CD14-positive monocyte (primary cell): ENCODE results near the gene SPRED3. TPM values are rescaled to one million over a fixed set of nuclear protein-coding genes. Genes with fewer than 3 reads are reported as not detected.
"Not testable (repeated sequence)": the region's sequence is repeated elsewhere in the genome, so short reads cannot be mapped to it uniquely, and the experiment has no call there.

ENCODE experiments used
- DNase-seq, 3 donors: peaks; one replicate each; pipeline ENCODE4 v3.0.0-alpha.2; 2011 to 2022
- H2AFZ ChIP-seq: 2 replicates; pipeline ENCODE4 v1.6.0; 2012; ENCODE audit warnings: mild to moderate bottlenecking, low read depth, low read length, inconsistent platforms; ENCODE audit not compliant: insufficient read depth, poor library complexity, severe bottlenecking
- H3K27ac ChIP-seq, 2 donors: 1 replicate in 1 of 2; 2 replicates in 1 of 2; pipeline ENCODE4 v1.5.1; 2012 to 2013; ENCODE audit warnings: low read length in 2 of 2, control low read depth in 1 of 2, inconsistent platforms in 1 of 2, low read depth in 1 of 2, mild to moderate bottlenecking in 1 of 2
- H3K27me3 ChIP-seq, 2 donors: one replicate each; pipeline versions ENCODE4 v1.6.0 to v1.6.1; 2011 to 2013; ENCODE audit warnings: low read length in 2 of 2; ENCODE audit not compliant: control insufficient read depth in 2 of 2, insufficient read depth in 2 of 2
- H3K36me3 ChIP-seq, 2 donors: replicated peaks in 1 of 2; 1 replicate in 1 of 2; 2 replicates in 1 of 2; pipeline versions ENCODE4 v1.5.1 to v1.6.1; 2012 to 2013; ENCODE audit warnings: low read length in 2 of 2, control low read depth in 1 of 2, inconsistent platforms in 1 of 2, mild to moderate bottlenecking in 1 of 2; ENCODE audit not compliant: insufficient read depth in 2 of 2, control insufficient read depth in 1 of 2
- H3K4me1 ChIP-seq, 2 donors: 1 replicate in 1 of 2; 2 replicates in 1 of 2; pipeline versions ENCODE4 v1.5.1 to v1.6.1; 2012 to 2013; ENCODE audit warnings: low read length in 2 of 2, control low read depth in 1 of 2, inconsistent platforms in 1 of 2, mild to moderate bottlenecking in 1 of 2, moderate library complexity in 1 of 2; ENCODE audit not compliant: insufficient read depth in 2 of 2, control insufficient read depth in 1 of 2
- H3K4me2 ChIP-seq: replicated peaks from 2 replicates; pipeline ENCODE3; 2012; ENCODE audit warnings: low read length, moderate library complexity, mild to moderate bottlenecking; ENCODE audit not compliant: poor library complexity, severe bottlenecking; ENCODE audit errors: extremely low read depth
- H3K4me3 ChIP-seq, 3 experiments: fragments of 200-600 bp in 1 of 3; sonication (generic) in 1 of 3; replicated peaks in 1 of 3; 1 replicate in 2 of 3; 2 replicates in 1 of 3; pipeline ENCODE4 v1.5.1; 2011 to 2013; ENCODE audit warnings: low read length in 3 of 3, mild to moderate bottlenecking in 3 of 3, control low read depth in 2 of 3, low read depth in 2 of 3, inconsistent platforms in 1 of 3, moderate library complexity in 1 of 3
- H3K79me2 ChIP-seq: 2 replicates; pipeline ENCODE4 v1.6.0; 2012; ENCODE audit warnings: mild to moderate bottlenecking, control low read depth, inconsistent platforms, low read length, moderate library complexity; ENCODE audit not compliant: insufficient read depth
- H3K9ac ChIP-seq: 2 replicates; pipeline ENCODE4 v1.6.0; 2017; ENCODE audit warnings: low read length, mild to moderate bottlenecking; ENCODE audit not compliant: insufficient read depth, poor library complexity, severe bottlenecking
- H3K9me3 ChIP-seq, 2 donors: replicated peaks in 1 of 2; 1 replicate in 1 of 2; 2 replicates in 1 of 2; pipeline versions ENCODE4 v1.5.1 to v1.6.1; 2012 to 2013; ENCODE audit warnings: low read length in 2 of 2, control low read depth in 1 of 2; ENCODE audit not compliant: control insufficient read depth in 1 of 2, insufficient read depth in 1 of 2
- H4K20me1 ChIP-seq: 2 replicates; pipeline ENCODE4 v1.6.0; 2012; ENCODE audit warnings: mild to moderate bottlenecking, low read length, control low read depth, moderate library complexity; ENCODE audit not compliant: insufficient read depth
- H3K27ac Mint-ChIP-seq, 7 donors: one replicate each; pipeline ENCODE4 v1.8.0; 2020; ENCODE audit warnings: mild to moderate bottlenecking in 7 of 7, mixed read lengths in 7 of 7, moderate library complexity in 6 of 7, inconsistent platforms in 2 of 7
- H3K27me3 Mint-ChIP-seq, 3 donors: one replicate each; pipeline ENCODE4 v1.8.0; 2021 to 2022; ENCODE audit warnings: low read depth in 3 of 3, mild to moderate bottlenecking in 3 of 3, mixed read lengths in 3 of 3, moderate library complexity in 3 of 3, inconsistent platforms in 1 of 3
- H3K36me3 Mint-ChIP-seq, 2 donors: one replicate each; pipeline ENCODE4 v1.8.0; 2020; ENCODE audit warnings: mixed read lengths in 2 of 2, inconsistent platforms in 1 of 2, mild to moderate bottlenecking in 1 of 2
- H3K4me1 Mint-ChIP-seq: one replicate; pipeline ENCODE4 v1.8.0; 2020; ENCODE audit warnings: mild to moderate bottlenecking, mixed read lengths
- H3K4me3 Mint-ChIP-seq, 2 donors: one replicate each; pipeline ENCODE4 v1.8.0; 2020; ENCODE audit warnings: mild to moderate bottlenecking in 2 of 2, mixed read lengths in 2 of 2, moderate library complexity in 1 of 2
- H3K9me3 Mint-ChIP-seq, 7 donors: one replicate each; pipeline ENCODE4 v1.8.0; 2020 to 2022; ENCODE audit warnings: mixed read lengths in 7 of 7, mild to moderate bottlenecking in 6 of 7, moderate library complexity in 6 of 7, inconsistent platforms in 2 of 7
- WGBS: methylation state at CpG from one replicate; pipeline ENCODE4 v1.1.5; 2013; ENCODE audit warnings: missing lambda C conversion rate; ENCODE audit not compliant: insufficient coverage; 5-methylcytosine and 5-hydroxymethylcytosine counted together
- intact Hi-C, 2 donors: fragments of 100-400 bp; cut with micrococcal nuclease; formaldehyde crosslinking; loops; one replicate each; pipeline versions ENCODE4 v1.15.0 to v1.15.1; 2023
- polyA plus RNA-seq, 3 donors: library from polyadenylated mRNA; depleted of rRNA in 1 of 3; unstranded in 2 of 3; stranded (reverse) in 1 of 3; fragments of 300-500 nt in 2 of 3; fragments of >200 nt in 1 of 3; fragmentation: Illumina TruSeq in 2 of 3; gene quantifications; 1 replicate in 2 of 3; 2 replicates in 1 of 3; pipeline ENCODE4 v1.2.3, GENCODE V29; 2012 to 2021
- TF ChIP-seq, protein P1 (sequence below): fragments of 200-600 bp; IDR thresholded peaks from one replicate; pipeline ENCODE4 v1.8.0; 2022; ENCODE audit warnings: antibody characterized with exemption, mild to moderate bottlenecking

The SPRED3 gene
- polyA plus RNA-seq, 3 donors = 0.33 TPM; not detected in 2

- H3K4me3 Mint-ChIP-seq = peak within 1 kb of the TSS; percentile 88 to 95
- WGBS = 8% methylated on average over 11 of the region's 20 CpGs
- H3K9ac ChIP-seq = peak within 1 kb of the TSS; percentile 92
- H3K4me1 Mint-ChIP-seq = peaks cover 30% of the 10 kb centered on the region
- H3K4me1 ChIP-seq = peaks cover 33 to 39% of the 10 kb centered on the region in 2 donors
- H3K27me3 Mint-ChIP-seq = peaks cover 1 to 6% (median 3%) of the 10 kb centered on the region in 3 donors
- peaks cover 43% of the 10 kb centered on the region for H3K79me2 ChIP-seq
- no peaks in the 10 kb centered on the region for H3K9me3 ChIP-seq
- peak within 1 kb of the TSS; percentile 81 to 96 (median 92) for H3K27ac Mint-ChIP-seq
- peak within 1 kb of the TSS; percentile 67 to 100 (median 90) for H3K4me3 ChIP-seq
- H3K4me2 ChIP-seq = peak within 1 kb of the TSS; percentile 100
- TF ChIP-seq, protein P1, sequence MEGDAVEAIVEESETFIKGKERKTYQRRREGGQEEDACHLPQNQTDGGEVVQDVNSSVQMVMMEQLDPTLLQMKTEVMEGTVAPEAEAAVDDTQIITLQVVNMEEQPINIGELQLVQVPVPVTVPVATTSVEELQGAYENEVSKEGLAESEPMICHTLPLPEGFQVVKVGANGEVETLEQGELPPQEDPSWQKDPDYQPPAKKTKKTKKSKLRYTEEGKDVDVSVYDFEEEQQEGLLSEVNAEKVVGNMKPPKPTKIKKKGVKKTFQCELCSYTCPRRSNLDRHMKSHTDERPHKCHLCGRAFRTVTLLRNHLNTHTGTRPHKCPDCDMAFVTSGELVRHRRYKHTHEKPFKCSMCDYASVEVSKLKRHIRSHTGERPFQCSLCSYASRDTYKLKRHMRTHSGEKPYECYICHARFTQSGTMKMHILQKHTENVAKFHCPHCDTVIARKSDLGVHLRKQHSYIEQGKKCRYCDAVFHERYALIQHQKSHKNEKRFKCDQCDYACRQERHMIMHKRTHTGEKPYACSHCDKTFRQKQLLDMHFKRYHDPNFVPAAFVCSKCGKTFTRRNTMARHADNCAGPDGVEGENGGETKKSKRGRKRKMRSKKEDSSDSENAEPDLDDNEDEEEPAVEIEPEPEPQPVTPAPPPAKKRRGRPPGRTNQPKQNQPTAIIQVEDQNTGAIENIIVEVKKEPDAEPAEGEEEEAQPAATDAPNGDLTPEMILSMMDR = no peak
- intact Hi-C loops = no loop called here
- H3K27me3 ChIP-seq = no peaks in the 10 kb centered on the region
- no peaks in the 10 kb centered on the region for H3K9me3 Mint-ChIP-seq
- H3K27ac ChIP-seq = peak within 1 kb of the TSS; percentile 45 to 93
- H3K36me3 ChIP-seq = peaks cover 15 to 16% of the 10 kb centered on the region in 2 donors
- peak; percentile 62 to 80 (median 66) for DNase-seq
- H2AFZ ChIP-seq = peak within 1 kb of the TSS; percentile 80
- H3K36me3 Mint-ChIP-seq = peaks cover 13 to 26% of the 10 kb centered on the region in 2 donors
- peaks cover 13% of the 10 kb centered on the region for H4K20me1 ChIP-seq
Measured at GRCh38 chr19:38425810-38426466, 37.4 kb downstream of the SPRED3 start, which contains the start of gene RASGRP4. Gene RASGRP4, minus strand, starts transcription at chr19:38426219. Its CDS starts 128 bp downstream, at chr19:38426091.

DNA sequence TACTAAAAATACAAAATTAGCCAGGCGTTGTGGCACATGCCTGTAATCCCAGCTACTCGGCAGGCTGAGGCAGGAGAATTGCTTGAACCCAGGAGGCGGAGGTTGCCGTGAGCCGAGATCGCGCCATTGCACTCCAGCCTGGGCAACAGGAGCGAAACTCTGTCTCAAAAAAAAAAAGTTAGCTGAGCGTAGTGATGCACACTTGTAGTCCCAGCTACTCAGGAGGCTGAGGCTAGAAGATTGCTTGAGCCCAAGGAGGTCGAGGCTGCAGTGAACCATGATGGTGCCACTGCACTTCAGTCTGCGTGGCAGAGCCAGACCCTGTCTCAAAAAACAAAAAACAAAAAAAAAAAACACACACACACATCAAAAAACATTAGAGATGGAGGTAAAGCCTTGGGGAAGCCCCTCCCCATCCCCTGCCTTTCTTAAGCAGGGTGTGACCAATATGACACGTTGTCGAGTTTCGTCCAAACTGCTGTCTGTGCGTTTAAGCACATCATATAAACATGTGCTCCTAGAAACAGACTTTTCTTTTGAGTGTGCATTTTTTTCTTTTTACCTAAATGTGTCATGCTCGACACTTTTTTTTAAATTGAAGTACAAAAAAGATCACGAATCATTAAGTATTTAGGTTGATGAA is 38.7 kb downstream of the SPRED3 start:
- H3K9me3 Mint-ChIP-seq = not testable (repeated sequence)

More for the DNA sequence above, 38.7 kb downstream of the SPRED3 start:
- H2AFZ ChIP-seq, H3K27ac ChIP-seq, intact Hi-C loops, H4K20me1 ChIP-seq, H3K4me3 Mint-ChIP-seq, H3K9ac ChIP-seq, H3K4me3 ChIP-seq, H3K36me3 ChIP-seq, H3K27me3 Mint-ChIP-seq, H3K27me3 ChIP-seq, DNase-seq, H3K4me2 ChIP-seq, H3K9me3 ChIP-seq: not testable (repeated sequence)
- Mint-ChIP-seq H3K27ac (peak overlapping the region in 1 of 7 donors; percentile 81), H3K4me1 (peaks cover 30% of the 10 kb centered on the region), H3K36me3 (peaks cover 3 to 14% of the 10 kb centered on the region in 2 donors)
- Histone ChIP-seq H3K4me1 (peaks cover 33 to 39% of the 10 kb centered on the region in 2 donors), H3K79me2 (peaks cover 39% of the 10 kb centered on the region)
- 80% methylated on average over 1 of the region's 17 CpGs for WGBS
